GM19043 (cell line): ENCODE results near the gene ATAD3A.

Source experiments
- ATAC-seq: cut with Tn5 transposase; IDR thresholded peaks from one replicate; pipeline ENCODE4 v1.9.1; 2021; ENCODE audit warnings: low read depth; ENCODE audit not compliant: unreplicated experiment

ATAD3A gene

GRCh38 chr1:1537626-1538250, 25.8 kb downstream of the ATAD3A start:
- ATAC-seq, result no peak

GRCh38 chr1:1538334-1538733, 26.4 kb downstream of the ATAD3A start:
- ATAC-seq, result no peak

DNA sequence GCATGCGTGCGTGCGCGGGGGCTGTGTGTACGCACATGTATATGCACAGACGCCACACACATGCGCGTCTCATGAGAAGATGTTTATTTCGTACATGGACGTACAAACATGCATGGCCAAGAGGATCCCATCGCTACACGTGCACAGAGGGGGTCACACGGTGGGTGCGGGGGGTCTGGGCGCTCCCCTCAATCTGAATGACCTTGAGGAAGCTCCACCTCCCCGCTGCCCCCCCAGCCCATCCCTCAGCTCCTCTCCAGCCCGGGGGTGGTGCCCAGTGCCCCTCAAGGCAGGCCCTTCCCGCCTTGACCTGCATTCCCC, 27.0 kb downstream of the ATAD3A start:
- no peak for ATAC-seq

- no peak for ATAC-seq
These were observed 27.5 kb downstream of the ATAD3A start for GRCh38 chr1:1539310-1540089.

- ATAC-seq, result no peak
These were observed 28.3 kb downstream of the ATAD3A start, which contains the start of gene TMEM240 for GRCh38 chr1:1540090-1540817. Gene TMEM240, minus strand, starts transcription at chr1:1540624. Its CDS starts 278 bp downstream, at chr1:1540346.

- no peak for ATAC-seq
These were observed 29.1 kb downstream of the ATAD3A start for GRCh38 chr1:1540818-1541628.

DNA sequence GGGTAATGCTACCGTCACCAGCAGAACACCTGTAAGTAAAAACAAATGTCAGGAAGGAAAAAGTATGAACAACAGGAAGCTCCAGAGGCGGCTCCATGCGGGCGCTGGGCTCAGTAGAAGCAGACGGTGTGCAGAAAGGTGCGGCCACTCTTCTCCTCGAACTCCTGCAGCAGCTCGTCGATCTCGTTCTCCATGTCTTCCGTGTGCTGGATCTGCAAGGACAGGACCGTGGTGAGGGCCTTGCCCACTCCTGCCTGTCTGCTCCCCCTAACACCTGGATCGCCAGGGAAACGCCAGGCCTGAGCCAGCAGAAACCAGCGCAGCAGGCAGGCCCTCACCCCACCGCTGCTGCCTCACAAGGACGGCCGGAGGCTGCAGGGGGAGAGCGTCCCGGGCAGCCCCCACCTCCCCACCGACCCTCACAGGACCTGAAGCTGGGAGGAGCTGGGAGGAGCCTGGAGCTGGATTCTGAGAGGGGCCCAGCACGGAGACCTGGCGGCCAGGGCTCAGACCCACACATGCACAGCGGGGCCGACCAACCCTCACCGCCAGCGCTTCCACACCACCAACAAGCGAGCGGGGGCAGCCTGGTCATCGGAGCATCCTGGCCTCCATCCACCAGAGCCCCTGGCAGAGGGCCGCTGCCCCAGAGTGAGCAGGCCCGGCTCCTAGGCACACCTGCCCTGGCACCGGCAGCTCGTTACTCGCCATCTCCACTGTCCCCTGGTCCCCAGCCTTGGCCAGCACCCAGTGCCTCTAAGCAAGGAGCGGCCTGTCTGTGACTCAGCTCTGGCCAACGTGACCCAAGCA, 30.2 kb downstream of the ATAD3A start:
- ATAC-seq, result no peak

DNA sequence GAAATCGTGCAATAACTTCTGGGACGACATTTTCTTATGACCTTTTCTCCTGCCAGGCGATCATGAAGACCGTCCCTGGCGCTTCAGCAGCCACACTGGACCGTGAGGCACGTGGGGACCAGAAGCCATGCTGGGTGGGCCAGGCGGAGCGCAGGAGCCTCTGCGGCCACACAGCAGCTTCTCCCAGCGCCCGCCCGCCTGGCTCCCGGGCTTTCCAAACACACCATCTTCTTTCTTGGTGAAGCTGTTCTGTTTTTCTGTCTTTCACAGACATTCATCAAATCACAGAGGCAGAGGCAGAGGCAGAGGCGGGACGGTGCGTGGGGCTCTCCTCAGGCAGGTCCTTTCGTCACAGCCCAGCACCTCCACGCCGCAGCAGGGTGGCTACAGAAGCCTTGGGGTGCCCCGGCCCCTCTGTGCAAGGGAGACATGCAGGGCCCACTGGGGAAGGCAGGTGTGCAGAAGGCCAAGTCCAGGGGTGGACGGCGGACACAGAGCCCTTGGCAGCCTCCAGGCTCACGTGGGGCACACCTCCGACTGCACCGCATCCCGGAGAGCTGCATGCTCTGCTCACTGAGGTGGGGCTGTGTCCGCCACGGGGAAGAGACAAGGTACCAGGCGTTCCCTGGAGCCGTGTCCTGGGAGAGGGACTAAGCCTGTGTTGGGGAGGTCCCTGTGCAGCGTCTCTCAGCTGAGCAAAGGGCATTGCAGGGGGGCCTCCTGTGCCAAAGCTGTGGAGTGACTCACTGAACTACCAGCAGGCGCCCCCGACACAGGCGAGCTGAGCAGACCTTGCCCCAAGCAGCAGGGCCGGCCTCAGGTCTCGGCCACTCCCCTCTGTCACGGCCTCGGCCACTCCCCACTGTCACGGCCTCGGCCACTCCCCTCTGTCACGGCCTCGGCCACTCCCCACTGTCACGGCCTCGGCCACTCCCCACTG, 31.1 kb downstream of the ATAD3A start:
- no peak for ATAC-seq

DNA sequence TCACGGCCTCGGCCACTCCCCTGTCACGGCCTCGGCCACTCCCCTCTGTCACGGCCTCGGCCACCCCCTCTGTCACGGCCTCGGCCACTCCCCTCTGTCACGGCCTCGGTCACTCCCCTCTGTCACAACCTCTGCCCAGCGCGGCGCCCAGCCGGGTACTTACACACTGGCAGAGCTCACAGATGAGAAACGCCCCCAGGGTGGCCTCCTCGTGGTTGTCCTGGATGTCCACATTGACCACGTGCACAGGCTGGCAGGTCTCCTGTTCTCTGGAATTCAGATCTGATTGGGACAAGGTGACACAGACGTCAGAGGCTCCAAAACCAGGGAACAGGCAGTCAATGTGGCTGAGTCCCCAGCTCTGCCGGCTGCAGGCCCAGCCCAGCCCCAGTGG, 31.7 kb downstream of the ATAD3A start:
- no peak for ATAC-seq

GRCh38 chr1:1544544-1544943, 32.6 kb downstream of the ATAD3A start:
- ATAC-seq, result no peak

DNA sequence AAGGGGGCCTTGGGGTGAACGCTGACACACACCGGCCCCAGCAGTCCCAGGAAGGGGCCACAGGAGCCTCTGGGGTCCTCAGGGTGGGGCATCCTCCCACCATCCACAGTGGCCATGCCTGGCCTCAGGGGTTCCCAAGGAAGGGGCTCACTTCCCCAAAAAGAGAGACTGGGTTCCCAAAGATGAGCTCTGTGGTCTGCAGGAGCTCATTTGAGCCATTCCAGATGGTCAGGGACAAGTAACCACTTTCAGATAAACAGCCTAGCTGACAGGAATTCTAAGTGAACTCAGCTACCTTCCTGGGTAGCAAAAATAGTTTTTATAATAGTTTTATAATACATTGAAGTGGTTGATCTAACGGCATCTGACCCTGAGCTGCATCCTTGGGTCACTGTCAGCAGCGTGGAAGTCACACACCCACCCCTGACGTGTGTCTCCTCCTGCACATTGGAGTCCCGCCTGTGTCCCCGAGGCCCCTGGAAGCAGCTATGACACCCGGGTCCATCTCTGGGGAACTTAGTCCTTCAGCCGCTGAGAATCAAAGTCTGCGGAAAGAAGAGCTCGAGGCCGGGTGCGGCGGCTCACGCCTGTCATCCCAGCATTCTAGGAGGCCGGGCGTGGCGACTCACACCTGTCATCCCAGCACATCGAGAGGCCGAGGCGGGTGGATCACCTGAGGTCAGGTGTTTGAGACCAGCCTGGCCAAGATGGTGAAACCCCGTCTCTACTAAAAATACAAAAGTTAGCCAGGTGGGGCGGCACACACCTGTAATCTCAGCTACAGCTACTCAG, 34.2 kb downstream of the ATAD3A start:
- no peak for ATAC-seq

GRCh38 chr1:1547011-1547410, 35.0 kb downstream of the ATAD3A start:
- ATAC-seq, result no peak

GRCh38 chr1:1547476-1547875, 35.5 kb downstream of the ATAD3A start:
- no peak for ATAC-seq

GRCh38 chr1:1548591-1548990, 36.6 kb downstream of the ATAD3A start:
- ATAC-seq, result no peak

DNA sequence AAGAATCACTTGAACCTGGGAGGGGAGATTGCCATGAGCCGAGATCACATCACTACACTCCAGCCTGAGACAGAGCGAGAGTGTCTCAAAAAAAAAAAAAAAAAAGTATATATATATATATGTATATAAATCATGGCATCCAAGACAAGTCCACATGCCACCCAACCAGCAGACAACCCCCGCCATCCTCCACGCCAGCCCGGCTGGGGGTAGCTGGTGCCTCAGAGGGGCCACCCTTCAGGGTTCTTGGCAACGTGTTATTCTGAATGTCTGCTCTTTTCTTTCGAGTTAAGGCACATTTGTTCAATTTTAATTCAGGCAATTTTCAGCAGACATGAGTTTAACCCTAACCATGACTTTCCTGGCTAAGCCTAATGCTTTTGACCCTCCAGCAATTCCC, 38.1 kb downstream of the ATAD3A start:
- no peak for ATAC-seq

DNA sequence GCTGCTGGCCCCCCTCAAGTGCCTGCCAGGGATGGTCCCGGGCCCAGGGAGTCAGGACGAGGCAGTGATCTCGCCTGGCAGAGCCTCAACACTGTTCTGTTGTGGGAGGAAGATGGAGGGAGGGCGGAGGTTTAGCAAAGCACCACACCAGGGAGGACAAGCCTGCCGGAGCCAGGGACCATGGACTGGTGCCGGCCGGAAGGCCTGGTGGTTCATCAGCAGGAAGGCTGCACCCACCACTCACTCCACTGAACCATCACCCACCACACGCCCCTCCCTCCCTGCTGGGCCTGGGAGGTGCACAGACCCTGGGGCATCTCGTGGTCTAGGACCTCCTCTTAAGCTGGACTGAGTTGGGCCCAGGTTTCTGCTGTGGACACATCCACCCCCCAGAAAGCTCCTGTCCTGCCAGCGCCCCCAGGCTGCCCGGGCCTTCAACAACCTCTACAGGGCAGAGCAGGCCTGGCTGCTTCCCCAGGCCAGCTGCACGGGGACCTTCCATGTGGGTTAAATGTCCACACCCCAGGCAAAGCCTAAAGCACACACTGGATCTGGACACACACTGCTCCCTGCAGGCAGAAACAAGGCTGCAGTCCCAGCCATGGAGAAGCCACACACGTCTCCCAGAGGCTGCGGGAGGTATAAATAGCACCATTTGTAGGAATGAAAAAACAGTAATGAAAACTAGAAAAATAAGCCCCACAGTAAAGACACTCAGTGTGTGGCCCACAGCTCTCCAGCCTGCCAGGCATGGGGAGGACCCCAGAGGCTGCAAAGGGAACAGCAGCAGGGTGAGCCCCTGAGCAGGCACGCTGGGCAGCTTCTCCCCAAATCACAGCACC, 38.9 kb downstream of the ATAD3A start:
- ATAC-seq, result no peak

DNA sequence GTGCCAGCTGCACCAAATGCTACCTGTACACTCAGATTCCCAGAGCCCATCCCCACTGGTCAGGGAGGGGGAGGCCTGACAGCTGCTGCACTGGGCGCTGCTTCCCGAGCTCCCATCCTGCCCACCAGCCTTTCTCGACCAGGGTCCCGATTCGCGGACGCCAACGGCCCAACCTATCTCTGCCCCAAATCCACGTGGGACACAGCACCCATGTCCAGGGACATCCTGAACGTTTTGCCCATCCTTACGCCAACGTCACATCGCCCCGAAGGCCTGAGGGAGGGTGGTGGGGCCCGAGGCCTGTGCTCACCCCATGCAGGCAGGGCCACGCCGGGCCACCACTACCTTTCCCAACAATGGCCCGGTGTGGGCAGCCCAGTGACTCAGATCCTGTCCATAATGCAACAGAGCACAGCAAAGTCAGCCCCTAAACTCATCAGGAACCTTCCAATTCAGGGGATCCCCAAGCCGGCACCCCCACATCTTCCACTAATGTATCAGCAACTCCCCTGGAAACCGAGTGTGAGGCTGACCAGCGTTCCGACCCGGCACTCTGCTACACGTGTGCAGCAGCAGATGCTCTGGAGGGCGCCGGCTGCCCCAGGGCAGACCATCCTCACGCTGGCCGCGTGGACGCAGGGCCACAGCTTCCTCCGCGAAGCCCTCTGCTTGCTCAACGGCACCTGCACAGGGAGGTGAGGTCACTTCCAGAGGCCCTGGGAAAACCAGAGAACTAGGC, 39.7 kb downstream of the ATAD3A start:
- no peak for ATAC-seq
